T-helper 2 cell treated with Interferon-gamma antibody and Interleukin-4, amounts not matched to agents 5 μg/mL and 100 μg/mL, for 36 hours (primary cell): Measurements from ENCODE around the gene SPAG16.
"Not testable (repeated sequence)": the region's sequence is repeated elsewhere in the genome, so short reads cannot be mapped to it uniquely, and the experiment has no call there.

Source experiments
- DNase-seq: peaks from one replicate; pipeline ENCODE4 v3.0.0; 2021; ENCODE audit warnings: low spot score
- H3K27ac Mint-ChIP-seq: one replicate; pipeline ENCODE4 v1.8.0; 2021; ENCODE audit warnings: mild to moderate bottlenecking, mixed read lengths
- H3K27me3 Mint-ChIP-seq: one replicate; pipeline ENCODE4 v1.8.0; 2021; ENCODE audit warnings: low read depth, mixed read lengths
- H3K36me3 Mint-ChIP-seq: one replicate; pipeline ENCODE4 v1.8.0; 2021; ENCODE audit warnings: low read depth, mixed read lengths
- H3K4me1 Mint-ChIP-seq: one replicate; pipeline ENCODE4 v1.8.0; 2021; ENCODE audit warnings: low read depth, mixed read lengths
- H3K4me3 Mint-ChIP-seq: one replicate; pipeline ENCODE4 v1.8.0; 2022; ENCODE audit warnings: mild to moderate bottlenecking, moderate library complexity, mixed read lengths
- H3K9me3 Mint-ChIP-seq: one replicate; pipeline ENCODE4 v1.8.0; 2021; ENCODE audit warnings: mixed read lengths

Gene SPAG16

GRCh38 chr2:213408426-213409070, 124.3 kb downstream of the SPAG16 start:
- not testable (repeated sequence) for H3K4me3 Mint-ChIP-seq, H3K4me1 Mint-ChIP-seq, H3K36me3 Mint-ChIP-seq, H3K27me3 Mint-ChIP-seq, DNase-seq, H3K27ac Mint-ChIP-seq, H3K9me3 Mint-ChIP-seq

GRCh38 chr2:213410687-213411086, 126.4 kb downstream of the SPAG16 start:
- not testable (repeated sequence) for H3K4me3 Mint-ChIP-seq, H3K36me3 Mint-ChIP-seq, H3K27me3 Mint-ChIP-seq, DNase-seq, H3K4me1 Mint-ChIP-seq, H3K27ac Mint-ChIP-seq, H3K9me3 Mint-ChIP-seq

DNA sequence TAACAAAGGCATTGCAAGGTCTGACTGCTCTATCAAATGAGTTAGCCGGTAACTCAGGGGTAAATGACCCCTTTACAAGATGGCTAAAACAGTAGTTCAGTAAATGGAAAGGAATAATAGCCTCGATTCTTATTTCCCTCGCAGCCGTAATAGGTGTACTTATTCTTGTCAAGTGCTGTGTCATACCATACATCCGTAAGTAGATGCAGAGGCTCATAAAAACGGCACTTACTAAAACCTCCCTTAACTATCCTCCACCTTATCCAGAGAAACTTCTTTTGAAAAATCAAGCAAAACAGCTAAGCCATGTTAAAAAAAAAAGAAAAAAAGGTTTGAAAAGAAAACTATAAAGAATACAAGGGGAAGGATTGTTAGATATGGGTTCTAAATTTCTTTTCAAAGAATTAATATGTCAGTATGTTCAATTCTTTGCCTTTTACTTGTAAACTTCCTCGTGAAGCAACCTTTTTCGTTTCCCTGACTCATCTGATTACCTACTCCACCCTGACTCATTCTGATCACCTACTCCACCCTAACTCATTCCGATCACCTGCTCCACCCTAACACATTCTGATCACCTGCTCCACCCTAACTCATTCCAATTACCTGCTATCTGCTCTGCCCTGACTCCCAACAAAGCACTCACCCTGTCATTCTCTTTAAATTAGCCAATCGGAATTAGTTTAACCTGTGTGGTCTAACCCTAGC, 127.5 kb downstream of the SPAG16 start:
- peaks cover 3% of the 10 kb centered on the region for H3K4me1 Mint-ChIP-seq
- no peaks in the 10 kb centered on the region for H3K27me3 Mint-ChIP-seq
- H3K4me3 Mint-ChIP-seq, result no peak overlapping the region
- no peak overlapping the region for H3K27ac Mint-ChIP-seq
- DNase-seq, result no peak
- H3K9me3 Mint-ChIP-seq, result no peaks in the 10 kb centered on the region
- H3K36me3 Mint-ChIP-seq, result no peaks in the 10 kb centered on the region

GRCh38 chr2:213415093-213415492, 130.8 kb downstream of the SPAG16 start:
- no peak for DNase-seq
- Mint-ChIP-seq H3K9me3 (no peaks in the 10 kb centered on the region), H3K4me1 (peaks cover 3% of the 10 kb centered on the region), H3K36me3 (no peaks in the 10 kb centered on the region), H3K27me3 (no peaks in the 10 kb centered on the region), H3K4me3 (no peak overlapping the region), H3K27ac (no peak overlapping the region)

- Mint-ChIP-seq H3K27me3 (no peaks in the 10 kb centered on the region), H3K27ac (no peak overlapping the region), H3K4me1 (peaks cover 3% of the 10 kb centered on the region), H3K36me3 (no peaks in the 10 kb centered on the region), H3K9me3 (no peaks in the 10 kb centered on the region), H3K4me3 (no peak overlapping the region)
- no peak for DNase-seq
These were observed 132.6 kb downstream of the SPAG16 start for GRCh38 chr2:213416832-213417231.

DNA sequence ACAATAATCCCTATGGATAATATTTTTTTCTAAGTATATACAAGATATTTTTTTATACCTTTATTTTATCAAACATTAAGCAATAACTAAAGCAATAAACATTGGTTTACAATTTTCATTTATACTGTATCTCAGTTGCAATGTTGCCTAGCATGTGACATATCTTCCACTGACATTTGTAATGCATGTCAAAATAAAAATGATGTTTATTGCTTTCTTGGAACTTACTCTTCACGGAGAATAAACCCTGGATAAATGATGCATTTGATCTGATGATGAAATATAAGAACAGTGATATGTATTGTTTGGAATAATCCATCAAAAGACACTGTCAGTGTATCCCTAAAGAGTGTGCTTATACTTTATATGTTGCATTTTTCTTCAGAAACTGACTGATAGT, 135.7 kb downstream of the SPAG16 start:
- Mint-ChIP-seq H3K4me3 (no peak overlapping the region), H3K36me3 (no peaks in the 10 kb centered on the region), H3K4me1 (no peaks in the 10 kb centered on the region), H3K9me3 (no peaks in the 10 kb centered on the region), H3K27ac (no peak overlapping the region), H3K27me3 (no peaks in the 10 kb centered on the region)
- DNase-seq, result no peak

- Mint-ChIP-seq H3K27ac (no peak overlapping the region), H3K4me3 (no peak overlapping the region), H3K36me3 (no peaks in the 10 kb centered on the region), H3K4me1 (no peaks in the 10 kb centered on the region), H3K9me3 (no peaks in the 10 kb centered on the region), H3K27me3 (no peaks in the 10 kb centered on the region)
- DNase-seq, result no peak
These were observed 136.6 kb downstream of the SPAG16 start for GRCh38 chr2:213420828-213421385.

- H3K4me3 Mint-ChIP-seq, result no peak overlapping the region
- H3K9me3 Mint-ChIP-seq, result no peaks in the 10 kb centered on the region
- no peak for DNase-seq
- no peaks in the 10 kb centered on the region for H3K27me3 Mint-ChIP-seq
- no peak overlapping the region for H3K27ac Mint-ChIP-seq
- no peaks in the 10 kb centered on the region for H3K4me1 Mint-ChIP-seq
- no peaks in the 10 kb centered on the region for H3K36me3 Mint-ChIP-seq
These were observed 137.9 kb downstream of the SPAG16 start for GRCh38 chr2:213422211-213422610.

DNA sequence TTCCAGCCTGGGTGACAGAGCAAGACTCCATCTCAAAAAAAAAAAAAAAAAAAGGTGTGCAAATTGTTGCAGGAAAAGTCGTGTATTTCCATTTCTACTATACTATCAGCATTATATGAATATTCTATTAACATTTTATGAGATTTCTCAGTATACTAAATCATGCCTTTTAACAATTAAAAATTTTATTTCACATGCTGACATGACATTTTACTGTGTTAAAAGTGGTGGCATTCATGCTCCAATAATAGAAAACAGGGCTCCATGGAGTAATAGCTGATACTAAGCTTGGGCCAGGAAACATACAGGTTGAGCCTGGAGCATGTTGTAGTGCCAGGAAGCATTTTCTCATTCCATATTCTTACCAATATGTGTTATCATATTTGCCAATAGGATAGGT, 141.4 kb downstream of the SPAG16 start:
- peaks cover 6% of the 10 kb centered on the region for H3K9me3 Mint-ChIP-seq
- no peaks in the 10 kb centered on the region for H3K4me1 Mint-ChIP-seq
- no peak overlapping the region for H3K4me3 Mint-ChIP-seq
- H3K27me3 Mint-ChIP-seq, result no peaks in the 10 kb centered on the region
- no peak for DNase-seq
- H3K27ac Mint-ChIP-seq, result no peak overlapping the region
- H3K36me3 Mint-ChIP-seq, result no peaks in the 10 kb centered on the region

DNA sequence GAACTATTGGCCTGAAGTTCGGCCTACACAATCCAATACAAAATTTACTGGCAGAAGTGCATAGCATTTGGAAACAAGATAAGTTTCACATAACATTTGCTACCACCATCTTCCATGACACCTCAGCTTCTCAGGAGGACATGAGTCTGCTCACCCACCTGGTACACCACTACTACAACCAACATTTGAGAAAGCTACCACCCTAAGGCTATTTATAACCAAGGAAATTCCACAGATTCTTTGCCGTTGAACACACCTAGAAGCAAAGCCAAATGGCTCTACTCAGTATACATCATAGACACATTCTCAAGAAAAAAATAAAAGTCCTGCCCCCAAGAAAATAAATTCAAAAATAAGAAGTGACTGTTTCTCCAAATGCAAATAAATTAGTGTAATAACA, 145.3 kb downstream of the SPAG16 start:
- no peak overlapping the region for H3K27ac Mint-ChIP-seq
- no peaks in the 10 kb centered on the region for H3K36me3 Mint-ChIP-seq
- H3K27me3 Mint-ChIP-seq, result no peaks in the 10 kb centered on the region
- H3K4me1 Mint-ChIP-seq, result no peaks in the 10 kb centered on the region
- DNase-seq, result no peak
- peaks cover 6% of the 10 kb centered on the region for H3K9me3 Mint-ChIP-seq
- H3K4me3 Mint-ChIP-seq, result no peak overlapping the region

GRCh38 chr2:213443921-213444320, 159.7 kb downstream of the SPAG16 start:
- no peak for DNase-seq
- Mint-ChIP-seq H3K4me1 (no peaks in the 10 kb centered on the region), H3K4me3 (no peak overlapping the region), H3K9me3 (peaks cover 6% of the 10 kb centered on the region), H3K36me3 (no peaks in the 10 kb centered on the region), H3K27ac (no peak overlapping the region), H3K27me3 (no peaks in the 10 kb centered on the region)

GRCh38 chr2:213451542-213452239, 167.4 kb downstream of the SPAG16 start:
- H3K36me3 Mint-ChIP-seq, result no peaks in the 10 kb centered on the region
- H3K27ac Mint-ChIP-seq, result no peak overlapping the region
- H3K9me3 Mint-ChIP-seq, result no peaks in the 10 kb centered on the region
- no peaks in the 10 kb centered on the region for H3K27me3 Mint-ChIP-seq
- no peak overlapping the region for H3K4me3 Mint-ChIP-seq
- H3K4me1 Mint-ChIP-seq, result no peaks in the 10 kb centered on the region
- DNase-seq, result no peak

GRCh38 chr2:213455316-213456008, 171.2 kb downstream of the SPAG16 start:
- H3K4me1 Mint-ChIP-seq, result no peaks in the 10 kb centered on the region
- no peak overlapping the region for H3K4me3 Mint-ChIP-seq
- no peaks in the 10 kb centered on the region for H3K27me3 Mint-ChIP-seq
- no peak for DNase-seq
- no peak overlapping the region for H3K27ac Mint-ChIP-seq
- no peaks in the 10 kb centered on the region for H3K9me3 Mint-ChIP-seq
- H3K36me3 Mint-ChIP-seq, result no peaks in the 10 kb centered on the region

DNA sequence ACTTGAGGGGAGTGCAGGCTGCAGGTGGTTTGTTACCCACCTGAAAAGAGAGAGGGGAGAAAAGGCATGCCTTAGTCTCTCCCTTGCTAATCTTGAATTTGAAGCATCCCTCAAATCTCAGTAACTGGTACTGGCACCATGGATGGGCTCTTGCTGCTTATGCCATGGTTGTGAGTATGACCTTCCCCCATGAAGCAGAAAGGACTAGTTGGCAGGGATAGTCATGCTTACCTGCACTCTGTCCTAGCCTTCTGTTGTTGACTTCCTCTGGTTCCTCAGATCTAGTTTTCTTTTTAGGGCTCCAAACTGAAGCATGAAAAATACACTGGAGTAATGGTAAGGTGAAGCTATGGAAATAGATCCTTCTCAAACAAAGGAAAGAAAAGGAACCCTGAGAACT, 191.2 kb downstream of the SPAG16 start:
- H3K4me3 Mint-ChIP-seq, result no peak overlapping the region
- no peaks in the 10 kb centered on the region for H3K27me3 Mint-ChIP-seq
- H3K9me3 Mint-ChIP-seq, result peaks cover 27% of the 10 kb centered on the region
- H3K27ac Mint-ChIP-seq, result no peak overlapping the region
- no peaks in the 10 kb centered on the region for H3K36me3 Mint-ChIP-seq
- no peaks in the 10 kb centered on the region for H3K4me1 Mint-ChIP-seq
- no peak for DNase-seq
